Endothelial cell of umbilical vein (primary cell): ENCODE measurements around the gene DAB2IP.

Experiments used
- CTCF ChIP-seq, 2 donors: IDR thresholded peaks; 1 replicate in 1 of 2; 2 replicates in 1 of 2; pipeline ENCODE4 v1.5.1; 2011; ENCODE audit warnings: low read length in 2 of 2, mild to moderate bottlenecking in 2 of 2, moderate library complexity in 2 of 2, control low read depth in 1 of 2, inconsistent platforms in 1 of 2, low read depth in 1 of 2; ENCODE audit not compliant: insufficient read depth in 1 of 2; ENCODE audit errors: extremely low read depth in 1 of 2
- EZH2 ChIP-seq: IDR thresholded peaks from 2 replicates; pipeline ENCODE4 v1.6.1; 2012; ENCODE audit warnings: borderline replicate concordance, low read depth, mild to moderate bottlenecking, moderate library complexity, low read length, inconsistent platforms; ENCODE audit not compliant: severe bottlenecking
- FOS ChIP-seq: IDR thresholded peaks from 2 replicates; pipeline ENCODE4 v1.6.1; 2011; ENCODE audit warnings: mild to moderate bottlenecking, low read length, moderate library complexity, borderline replicate concordance; ENCODE audit not compliant: insufficient read depth
- GATA2 ChIP-seq: IDR thresholded peaks from 2 replicates; pipeline ENCODE4 v1.7.0; 2011; ENCODE audit warnings: low read depth, mild to moderate bottlenecking, moderate library complexity, mixed read lengths, low read length; ENCODE audit not compliant: insufficient read length, insufficient read depth
- JUN ChIP-seq: IDR thresholded peaks from 2 replicates; pipeline ENCODE4 v1.6.1; 2011; ENCODE audit warnings: borderline replicate concordance, low read depth; ENCODE audit not compliant: insufficient read length, insufficient read depth
- MYC ChIP-seq: IDR thresholded peaks from one replicate; pipeline ENCODE4 v1.6.1; 2011; ENCODE audit warnings: mild to moderate bottlenecking, low read depth, low read length
- POLR2A ChIP-seq: IDR thresholded peaks from 2 replicates; pipeline ENCODE4 v1.6.1; 2012; ENCODE audit warnings: low read depth, mild to moderate bottlenecking, control low read depth, low read length
- POLR2AphosphoS5 ChIP-seq: IDR thresholded peaks from 2 replicates; pipeline ENCODE4 v1.6.1; 2012; ENCODE audit warnings: low read depth, mild to moderate bottlenecking, control low read depth, low read length, moderate library complexity; ENCODE audit not compliant: insufficient read depth
- TF ChIP-seq, protein P1 (sequence below): IDR thresholded peaks from 2 replicates; pipeline ENCODE4 v1.6.1; 2011; ENCODE audit not compliant: insufficient read depth, insufficient read length

DNA sequence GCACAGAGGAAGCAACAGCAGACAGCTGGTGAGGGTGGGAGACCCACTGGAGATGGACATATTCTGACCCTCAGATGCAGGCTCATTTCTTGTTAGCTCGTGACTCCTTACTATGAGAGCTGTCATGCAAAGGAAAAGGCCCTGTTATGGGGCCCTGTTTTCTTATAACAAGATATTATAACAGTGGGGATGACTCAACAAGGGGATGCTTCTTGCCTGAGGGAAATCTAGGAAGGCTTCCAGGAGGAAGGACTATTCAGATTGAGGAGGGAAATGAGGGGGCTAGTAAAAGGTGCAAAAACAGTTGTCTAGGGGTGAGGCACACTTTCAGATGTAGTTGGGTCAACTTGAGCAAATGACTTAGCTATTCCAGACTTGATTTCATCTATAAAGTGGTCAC, 83.0 kb downstream of the DAB2IP start:
- no peak for TF ChIP-seq CTCF (IDR thresholded peaks at IDR 0.05; ENCODE audit: extremely low read depth in 1 of 2, insufficient read depth in 1 of 2, low read depth in 1 of 2, low read length in 2 of 2)
- no peak for TF ChIP-seq FOS
- TF ChIP-seq MYC, result no peak
- no peak for TF ChIP-seq POLR2A
- no peak for TF ChIP-seq POLR2AphosphoS5
- TF ChIP-seq, protein P1, sequence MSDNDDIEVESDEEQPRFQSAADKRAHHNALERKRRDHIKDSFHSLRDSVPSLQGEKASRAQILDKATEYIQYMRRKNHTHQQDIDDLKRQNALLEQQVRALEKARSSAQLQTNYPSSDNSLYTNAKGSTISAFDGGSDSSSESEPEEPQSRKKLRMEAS, result no peak
- no peak for TF ChIP-seq EZH2
- no peak for TF ChIP-seq GATA2
- no peak for TF ChIP-seq JUN
